Measurements from ENCODE around the gene NFAT5.
A peak's percentile ranks its signal among the peaks of the same experiment; 100 is the strongest.

DNA sequence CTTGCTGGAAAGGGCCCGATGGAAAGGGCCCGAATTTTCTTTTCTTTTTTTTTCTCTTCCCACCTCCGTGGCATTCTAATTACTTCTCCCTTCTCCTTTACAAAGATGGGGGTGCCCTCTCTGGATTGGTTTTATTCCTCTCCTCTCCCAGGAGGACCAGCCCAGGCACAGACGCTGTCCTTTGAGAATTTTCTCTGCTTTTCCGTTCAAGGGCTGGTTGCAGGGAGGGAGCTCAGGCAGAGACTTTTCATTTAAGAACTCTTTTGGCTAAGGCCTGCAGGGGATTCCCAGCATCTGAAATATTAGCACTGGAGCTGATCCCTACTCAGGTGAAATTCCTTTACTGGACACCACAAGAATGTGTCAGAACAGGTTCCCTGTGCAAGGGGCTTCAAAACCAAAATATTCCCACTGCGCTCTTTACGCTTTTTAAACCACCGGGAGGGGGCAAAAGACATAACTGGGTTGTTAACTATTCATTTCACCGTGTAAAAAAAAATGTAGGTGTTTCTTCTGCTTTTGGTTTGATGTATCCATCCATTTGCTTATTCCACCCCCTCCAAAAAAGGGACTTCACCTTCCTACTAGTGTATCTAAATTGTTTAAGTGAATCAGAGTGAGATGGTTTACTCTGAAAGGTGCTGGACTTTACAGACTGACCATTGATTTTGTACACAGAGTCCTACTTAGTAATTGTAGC, 1.4 kb downstream of the NFAT5 start:
- TF ChIP-seq, protein P1, sequence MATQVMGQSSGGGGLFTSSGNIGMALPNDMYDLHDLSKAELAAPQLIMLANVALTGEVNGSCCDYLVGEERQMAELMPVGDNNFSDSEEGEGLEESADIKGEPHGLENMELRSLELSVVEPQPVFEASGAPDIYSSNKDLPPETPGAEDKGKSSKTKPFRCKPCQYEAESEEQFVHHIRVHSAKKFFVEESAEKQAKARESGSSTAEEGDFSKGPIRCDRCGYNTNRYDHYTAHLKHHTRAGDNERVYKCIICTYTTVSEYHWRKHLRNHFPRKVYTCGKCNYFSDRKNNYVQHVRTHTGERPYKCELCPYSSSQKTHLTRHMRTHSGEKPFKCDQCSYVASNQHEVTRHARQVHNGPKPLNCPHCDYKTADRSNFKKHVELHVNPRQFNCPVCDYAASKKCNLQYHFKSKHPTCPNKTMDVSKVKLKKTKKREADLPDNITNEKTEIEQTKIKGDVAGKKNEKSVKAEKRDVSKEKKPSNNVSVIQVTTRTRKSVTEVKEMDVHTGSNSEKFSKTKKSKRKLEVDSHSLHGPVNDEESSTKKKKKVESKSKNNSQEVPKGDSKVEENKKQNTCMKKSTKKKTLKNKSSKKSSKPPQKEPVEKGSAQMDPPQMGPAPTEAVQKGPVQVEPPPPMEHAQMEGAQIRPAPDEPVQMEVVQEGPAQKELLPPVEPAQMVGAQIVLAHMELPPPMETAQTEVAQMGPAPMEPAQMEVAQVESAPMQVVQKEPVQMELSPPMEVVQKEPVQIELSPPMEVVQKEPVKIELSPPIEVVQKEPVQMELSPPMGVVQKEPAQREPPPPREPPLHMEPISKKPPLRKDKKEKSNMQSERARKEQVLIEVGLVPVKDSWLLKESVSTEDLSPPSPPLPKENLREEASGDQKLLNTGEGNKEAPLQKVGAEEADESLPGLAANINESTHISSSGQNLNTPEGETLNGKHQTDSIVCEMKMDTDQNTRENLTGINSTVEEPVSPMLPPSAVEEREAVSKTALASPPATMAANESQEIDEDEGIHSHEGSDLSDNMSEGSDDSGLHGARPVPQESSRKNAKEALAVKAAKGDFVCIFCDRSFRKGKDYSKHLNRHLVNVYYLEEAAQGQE (IDR thresholded peaks at IDR 0.05; ENCODE audit: low read depth) = no peak
- no peak; the same call in 1 of the 2 replicates for TF ChIP-seq TAF1 (IDR thresholded peaks at IDR 0.05; ENCODE audit: low read depth)
- TF ChIP-seq YY1 (IDR thresholded peaks at IDR 0.05; ENCODE audit: low read depth) = no peak
- TF ChIP-seq FOXM1 (IDR thresholded peaks at IDR 0.05; ENCODE audit: borderline replicate concordance, low read depth) = no peak
- no peak for TF ChIP-seq EP300 (IDR thresholded peaks at IDR 0.05; ENCODE audit: borderline replicate concordance)
- TF ChIP-seq, protein P2, sequence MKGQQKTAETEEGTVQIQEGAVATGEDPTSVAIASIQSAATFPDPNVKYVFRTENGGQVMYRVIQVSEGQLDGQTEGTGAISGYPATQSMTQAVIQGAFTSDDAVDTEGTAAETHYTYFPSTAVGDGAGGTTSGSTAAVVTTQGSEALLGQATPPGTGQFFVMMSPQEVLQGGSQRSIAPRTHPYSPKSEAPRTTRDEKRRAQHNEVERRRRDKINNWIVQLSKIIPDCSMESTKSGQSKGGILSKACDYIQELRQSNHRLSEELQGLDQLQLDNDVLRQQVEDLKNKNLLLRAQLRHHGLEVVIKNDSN (IDR thresholded peaks at IDR 0.05) = no peak
- no peak for TF ChIP-seq EGR1 (IDR thresholded peaks at IDR 0.05)
- TF ChIP-seq ZBTB7A (IDR thresholded peaks at IDR 0.05; ENCODE audit: low read depth) = no peak
- peak; percentile 30; the same call in 1 of the 2 replicates for TF ChIP-seq TEAD4 (IDR thresholded peaks at IDR 0.05)
- TF ChIP-seq TCF12 (IDR thresholded peaks at IDR 0.05; ENCODE audit: low read depth) = no peak
- TF ChIP-seq, protein P3, sequence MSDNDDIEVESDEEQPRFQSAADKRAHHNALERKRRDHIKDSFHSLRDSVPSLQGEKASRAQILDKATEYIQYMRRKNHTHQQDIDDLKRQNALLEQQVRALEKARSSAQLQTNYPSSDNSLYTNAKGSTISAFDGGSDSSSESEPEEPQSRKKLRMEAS (IDR thresholded peaks at IDR 0.05) = no peak

All from Ishikawa (cell line).